ENCODE data around the gene GSN. TPM values are rescaled to one million over a fixed set of nuclear protein-coding genes. Genes with fewer than 3 reads are reported as not detected.

The GSN gene
- total and polyA plus RNA-seq, 2 of the 13 experiments (the other 11 are each of a cell fraction or from before 2014, with no cell fraction given), result 294 to 307 TPM

DNA sequence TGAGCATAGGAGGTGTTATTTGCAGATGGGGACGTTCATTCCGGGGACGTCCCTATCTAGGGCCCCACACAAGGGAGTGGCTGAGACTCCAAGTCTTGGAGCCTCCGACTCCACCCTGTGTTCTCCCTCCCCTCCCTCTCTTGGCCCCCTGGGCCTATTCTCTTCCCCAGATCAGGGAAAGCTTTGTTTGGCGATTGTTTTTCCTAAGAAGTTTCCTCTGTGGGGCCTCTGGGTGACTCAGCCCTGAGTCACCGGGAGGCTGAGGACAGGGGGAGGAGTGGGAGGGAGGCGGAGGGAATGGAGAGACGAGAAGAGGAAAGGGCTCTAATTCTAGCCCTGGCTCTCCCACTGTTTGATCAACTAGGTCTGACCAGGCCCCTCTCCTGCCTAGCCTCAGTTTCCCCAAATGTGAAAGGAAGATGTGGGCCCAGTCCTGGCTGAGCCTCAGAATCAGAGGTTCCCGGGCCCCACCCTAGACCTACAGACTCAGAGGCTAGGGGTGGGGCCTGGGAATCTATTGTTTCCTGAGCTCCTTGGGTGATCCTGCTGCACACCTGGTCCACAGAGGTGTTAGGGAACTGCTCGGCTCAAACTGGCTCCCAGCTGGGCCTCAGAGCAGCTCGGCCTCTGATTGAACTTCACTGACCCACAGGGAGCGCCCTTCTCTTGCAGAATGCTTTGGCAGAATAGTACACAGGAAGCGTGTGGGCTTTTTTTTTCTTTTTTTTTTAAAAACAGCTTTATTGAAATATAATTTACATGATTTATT is 19.2 kb downstream of the GSN start (continued):
- TF ChIP-seq, protein P1, sequence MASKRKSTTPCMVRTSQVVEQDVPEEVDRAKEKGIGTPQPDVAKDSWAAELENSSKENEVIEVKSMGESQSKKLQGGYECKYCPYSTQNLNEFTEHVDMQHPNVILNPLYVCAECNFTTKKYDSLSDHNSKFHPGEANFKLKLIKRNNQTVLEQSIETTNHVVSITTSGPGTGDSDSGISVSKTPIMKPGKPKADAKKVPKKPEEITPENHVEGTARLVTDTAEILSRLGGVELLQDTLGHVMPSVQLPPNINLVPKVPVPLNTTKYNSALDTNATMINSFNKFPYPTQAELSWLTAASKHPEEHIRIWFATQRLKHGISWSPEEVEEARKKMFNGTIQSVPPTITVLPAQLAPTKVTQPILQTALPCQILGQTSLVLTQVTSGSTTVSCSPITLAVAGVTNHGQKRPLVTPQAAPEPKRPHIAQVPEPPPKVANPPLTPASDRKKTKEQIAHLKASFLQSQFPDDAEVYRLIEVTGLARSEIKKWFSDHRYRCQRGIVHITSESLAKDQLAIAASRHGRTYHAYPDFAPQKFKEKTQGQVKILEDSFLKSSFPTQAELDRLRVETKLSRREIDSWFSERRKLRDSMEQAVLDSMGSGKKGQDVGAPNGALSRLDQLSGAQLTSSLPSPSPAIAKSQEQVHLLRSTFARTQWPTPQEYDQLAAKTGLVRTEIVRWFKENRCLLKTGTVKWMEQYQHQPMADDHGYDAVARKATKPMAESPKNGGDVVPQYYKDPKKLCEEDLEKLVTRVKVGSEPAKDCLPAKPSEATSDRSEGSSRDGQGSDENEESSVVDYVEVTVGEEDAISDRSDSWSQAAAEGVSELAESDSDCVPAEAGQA (IDR thresholded peaks at IDR 0.05; ENCODE audit: low read depth), result no peak
- TF ChIP-seq, protein P1 (CRISPR knock-in tag; IDR thresholded peaks at IDR 0.05; ENCODE audit: borderline replicate concordance), result no peak
- TF ChIP-seq SP5 (CRISPR knock-in tag; IDR thresholded peaks at IDR 0.05; ENCODE audit: borderline replicate concordance, low read depth), result peak; percentile 77; the same call in 1 of the 2 replicates
- TF ChIP-seq, protein P2, sequence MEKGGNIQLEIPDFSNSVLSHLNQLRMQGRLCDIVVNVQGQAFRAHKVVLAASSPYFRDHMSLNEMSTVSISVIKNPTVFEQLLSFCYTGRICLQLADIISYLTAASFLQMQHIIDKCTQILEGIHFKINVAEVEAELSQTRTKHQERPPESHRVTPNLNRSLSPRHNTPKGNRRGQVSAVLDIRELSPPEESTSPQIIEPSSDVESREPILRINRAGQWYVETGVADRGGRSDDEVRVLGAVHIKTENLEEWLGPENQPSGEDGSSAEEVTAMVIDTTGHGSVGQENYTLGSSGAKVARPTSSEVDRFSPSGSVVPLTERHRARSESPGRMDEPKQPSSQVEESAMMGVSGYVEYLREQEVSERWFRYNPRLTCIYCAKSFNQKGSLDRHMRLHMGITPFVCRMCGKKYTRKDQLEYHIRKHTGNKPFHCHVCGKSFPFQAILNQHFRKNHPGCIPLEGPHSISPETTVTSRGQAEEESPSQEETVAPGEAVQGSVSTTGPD (CRISPR knock-in tag; IDR thresholded peaks at IDR 0.05), result no peak
- TF ChIP-seq MTF1 (CRISPR knock-in tag; IDR thresholded peaks at IDR 0.05), result no peak
- no peak for TF ChIP-seq AGO1 (IDR thresholded peaks at IDR 0.05; ENCODE audit: low read depth, low read length, poor library complexity, severe bottlenecking)
- TF ChIP-seq ZNF329 (CRISPR knock-in tag; IDR thresholded peaks at IDR 0.05; ENCODE audit: low read depth), result no peak
- no peak for TF ChIP-seq TOE1 (CRISPR knock-in tag; IDR thresholded peaks at IDR 0.05)
- TF ChIP-seq ZNF567 (CRISPR knock-in tag; IDR thresholded peaks at IDR 0.05; ENCODE audit: borderline replicate concordance), result no peak
- TF ChIP-seq FOXA1 (IDR thresholded peaks at IDR 0.05), result no peak
- no peak for TF ChIP-seq FOXA1 (CRISPR knock-in tag; IDR thresholded peaks at IDR 0.05)
- no peak for TF ChIP-seq GPBP1L1 (CRISPR knock-in tag; IDR thresholded peaks at IDR 0.05)
- TF ChIP-seq NFIB (CRISPR knock-in tag; IDR thresholded peaks at IDR 0.05; ENCODE audit: borderline replicate concordance), result no peak
- no peak for TF ChIP-seq FLYWCH1 (CRISPR knock-in tag; IDR thresholded peaks at IDR 0.05)
- TF ChIP-seq ZNF317 (CRISPR knock-in tag; IDR thresholded peaks at IDR 0.05), result no peak
- TF ChIP-seq ZNF615 (CRISPR knock-in tag; IDR thresholded peaks at IDR 0.05; ENCODE audit: borderline replicate concordance), result no peak
- peak; percentile 30 for TF ChIP-seq ASH2L (IDR thresholded peaks at IDR 0.05; ENCODE audit: insufficient read length, low read depth, low read length)
- TF ChIP-seq HOXD1 (CRISPR knock-in tag; IDR thresholded peaks at IDR 0.05), result no peak

Data from HepG2 (cell line).